Measurements from ENCODE around the gene CCNYL1. TPM values are rescaled to one million over a fixed set of nuclear protein-coding genes. Genes with fewer than 3 reads are reported as not detected.

CCNYL1 gene
- total RNA-seq, 1 experiment from 2014 or later = 21.8 TPM

DNA sequence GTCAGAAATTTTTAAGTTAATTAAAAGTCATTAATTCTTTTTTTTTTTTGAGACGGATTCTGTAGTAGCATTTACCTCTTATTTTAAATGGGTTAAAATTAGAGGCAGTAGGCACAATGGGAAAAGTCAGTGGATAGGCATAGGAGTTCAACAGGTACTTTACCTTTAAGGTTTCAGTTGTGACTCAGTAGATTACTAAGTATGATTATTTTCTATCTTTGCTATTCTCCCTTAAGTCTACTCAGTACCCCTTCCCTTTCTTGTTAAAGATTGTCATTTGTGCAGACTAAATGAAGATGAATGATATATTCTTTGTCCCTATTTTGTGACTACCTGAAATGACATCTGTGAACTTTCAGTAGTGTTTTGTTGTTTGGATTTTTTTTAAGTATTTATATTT is 19.7 kb downstream of the CCNYL1 start:
- CTCF ChIA-PET = no interaction called here

DNA sequence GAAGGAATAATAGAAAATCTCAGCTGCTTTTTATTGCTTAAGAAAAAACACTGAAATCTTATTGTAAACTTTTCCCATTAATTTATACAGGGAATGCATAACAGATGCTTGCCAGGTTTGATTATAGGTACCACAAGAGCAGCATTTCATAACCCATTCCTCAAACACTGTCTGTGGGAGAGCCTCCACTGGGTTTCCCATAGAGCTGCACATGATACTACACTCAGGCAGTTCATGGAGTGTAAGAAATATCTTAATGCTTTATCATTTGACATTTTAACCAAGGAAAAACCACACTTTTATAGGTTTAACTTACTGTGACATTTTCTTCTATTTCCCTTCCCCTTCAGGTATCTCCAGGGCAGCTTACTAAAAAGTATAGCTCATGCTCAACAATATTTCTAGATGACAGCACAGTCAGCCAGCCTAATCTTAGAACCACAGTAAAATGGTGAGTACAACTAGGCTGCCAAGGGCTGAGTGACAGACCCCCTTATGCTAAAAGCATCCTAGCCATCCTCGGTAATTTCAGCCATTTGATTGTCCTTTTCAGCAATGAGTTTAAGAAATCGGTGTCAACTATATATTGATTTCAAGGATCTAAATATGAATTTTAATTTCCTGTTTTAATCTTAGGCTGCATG is 22.3 kb downstream of the CCNYL1 start:
- no peaks in the 10 kb centered on the region for H4K20me1 ChIP-seq (ENCODE audit: insufficient read depth)
- intact Hi-C loops (cut with micrococcal nuclease; ENCODE audit: unreplicated experiment) = loop anchor here (2.0 kb wide), 1 partner anchor 109 kb away; the partner anchor contains the start of gene METTL21A
- BruUV-seq (replicated peaks) = no TSS peak
- no peaks in the 10 kb centered on the region; the same call in 1 of the 2 replicates for H3K36me3 ChIP-seq (ENCODE audit: low read depth)
- no peak overlapping the region for H2AFZ ChIP-seq
- POLR2A ChIA-PET (ENCODE audit: unreplicated experiment) = no interaction called here
- H3K4me3 ChIP-seq = no peak overlapping the region
- no peak overlapping the region for H3K4me2 ChIP-seq
- H3K27me3 ChIP-seq (ENCODE audit: insufficient read depth, low read depth) = no peaks in the 10 kb centered on the region
- peaks cover 7% of the 10 kb centered on the region; the same call in 1 of the 2 replicates for H3F3A ChIP-seq (ENCODE audit: insufficient read depth, low read depth)
- no peak for TF ChIP-seq EZH2 (IDR thresholded peaks at IDR 0.05; ENCODE audit: low read depth)
- TF ChIP-seq, protein P1, sequence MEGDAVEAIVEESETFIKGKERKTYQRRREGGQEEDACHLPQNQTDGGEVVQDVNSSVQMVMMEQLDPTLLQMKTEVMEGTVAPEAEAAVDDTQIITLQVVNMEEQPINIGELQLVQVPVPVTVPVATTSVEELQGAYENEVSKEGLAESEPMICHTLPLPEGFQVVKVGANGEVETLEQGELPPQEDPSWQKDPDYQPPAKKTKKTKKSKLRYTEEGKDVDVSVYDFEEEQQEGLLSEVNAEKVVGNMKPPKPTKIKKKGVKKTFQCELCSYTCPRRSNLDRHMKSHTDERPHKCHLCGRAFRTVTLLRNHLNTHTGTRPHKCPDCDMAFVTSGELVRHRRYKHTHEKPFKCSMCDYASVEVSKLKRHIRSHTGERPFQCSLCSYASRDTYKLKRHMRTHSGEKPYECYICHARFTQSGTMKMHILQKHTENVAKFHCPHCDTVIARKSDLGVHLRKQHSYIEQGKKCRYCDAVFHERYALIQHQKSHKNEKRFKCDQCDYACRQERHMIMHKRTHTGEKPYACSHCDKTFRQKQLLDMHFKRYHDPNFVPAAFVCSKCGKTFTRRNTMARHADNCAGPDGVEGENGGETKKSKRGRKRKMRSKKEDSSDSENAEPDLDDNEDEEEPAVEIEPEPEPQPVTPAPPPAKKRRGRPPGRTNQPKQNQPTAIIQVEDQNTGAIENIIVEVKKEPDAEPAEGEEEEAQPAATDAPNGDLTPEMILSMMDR (conservative IDR thresholded peaks at IDR 0.05) = no peak
- CTCF ChIA-PET = interaction anchor here (1.4 kb wide), 1 partner anchor 108 kb away, joined by 4 read pairs; the partner anchor contains the start of gene METTL21A
- no peaks in the 10 kb centered on the region for H3K9me3 ChIP-seq (ENCODE audit: insufficient read depth, low read depth)
- 0 out of 2 replicates have a peak, but pooled peaks cover 3% of the 10 kb centered on the region for H3K79me2 ChIP-seq (ENCODE audit: low read depth)
- no peaks in the 10 kb centered on the region for H3K9me2 ChIP-seq (ENCODE audit: insufficient read depth)
- H3K27ac ChIP-seq = no peak overlapping the region
- DNase-seq = no peak
- no peaks in the 10 kb centered on the region for H3K4me1 ChIP-seq (replicated peaks; ENCODE audit: insufficient read depth)

More for the DNA sequence above, 19.7 kb downstream of the CCNYL1 start:
- Histone ChIP-seq H3K4me2 (no peak overlapping the region), H3K9me2 (ENCODE audit: insufficient read depth) (no peaks in the 10 kb centered on the region), H3K4me3 (no peak overlapping the region), H2AFZ (no peak overlapping the region), H3K27me3 (ENCODE audit: insufficient read depth, low read depth) (no peaks in the 10 kb centered on the region), H3K79me2 (ENCODE audit: low read depth) (peaks cover 9% of the 10 kb centered on the region; the same call in 1 of the 2 replicates), H3K36me3 (ENCODE audit: low read depth) (no peaks in the 10 kb centered on the region; the same call in 1 of the 2 replicates), H3F3A (ENCODE audit: insufficient read depth, low read depth) (peaks cover 10% of the 10 kb centered on the region; the same call in 1 of the 2 replicates), H4K20me1 (ENCODE audit: insufficient read depth) (no peaks in the 10 kb centered on the region), H3K4me1 (replicated peaks; ENCODE audit: insufficient read depth) (peaks cover 14% of the 10 kb centered on the region), H3K27ac (no peak overlapping the region), H3K9me3 (ENCODE audit: insufficient read depth, low read depth) (no peaks in the 10 kb centered on the region)
- BruUV-seq (replicated peaks) = no TSS peak
- POLR2A ChIA-PET (ENCODE audit: unreplicated experiment) = no interaction called here
- intact Hi-C loops (cut with micrococcal nuclease; ENCODE audit: unreplicated experiment) = no loop called here
- TF ChIP-seq, protein P1 (conservative IDR thresholded peaks at IDR 0.05) = no peak
- TF ChIP-seq EZH2 (IDR thresholded peaks at IDR 0.05; ENCODE audit: low read depth) = no peak
- no peak for DNase-seq

DNA sequence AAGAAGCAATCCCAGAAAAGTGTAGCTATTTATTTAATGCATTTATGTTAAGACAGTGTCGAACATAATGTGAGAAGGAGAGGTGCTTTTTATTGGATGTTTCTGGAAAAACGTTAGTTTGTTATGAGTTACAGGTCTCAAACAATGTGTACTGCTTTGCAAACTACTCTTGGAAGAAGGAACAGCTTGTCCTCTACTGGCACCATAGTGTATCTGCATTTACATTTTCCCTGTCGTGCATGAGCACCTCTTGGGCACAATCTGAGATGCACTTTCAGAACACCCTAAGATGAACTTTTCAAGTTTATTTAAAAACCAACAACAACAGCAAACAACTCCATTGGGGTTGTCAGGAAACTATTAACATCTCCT is 22.8 kb downstream of the CCNYL1 start:
- Histone ChIP-seq H3K4me1 (replicated peaks; ENCODE audit: insufficient read depth) (no peaks in the 10 kb centered on the region), H3K36me3 (ENCODE audit: low read depth) (no peaks in the 10 kb centered on the region; the same call in 1 of the 2 replicates), H3F3A (ENCODE audit: insufficient read depth, low read depth) (peaks cover 7% of the 10 kb centered on the region; the same call in 1 of the 2 replicates), H3K27me3 (ENCODE audit: insufficient read depth, low read depth) (no peaks in the 10 kb centered on the region), H3K4me2 (no peak overlapping the region), H3K79me2 (ENCODE audit: low read depth) (0 out of 2 replicates have a peak, but pooled peaks cover 3% of the 10 kb centered on the region), H3K9me2 (ENCODE audit: insufficient read depth) (no peaks in the 10 kb centered on the region), H3K27ac (no peak overlapping the region), H3K9me3 (ENCODE audit: insufficient read depth, low read depth) (no peaks in the 10 kb centered on the region), H2AFZ (no peak overlapping the region), H3K4me3 (no peak overlapping the region), H4K20me1 (ENCODE audit: insufficient read depth) (no peaks in the 10 kb centered on the region)
- TF ChIP-seq EZH2 (IDR thresholded peaks at IDR 0.05; ENCODE audit: low read depth) = no peak
- TF ChIP-seq, protein P1 (conservative IDR thresholded peaks at IDR 0.05) = peak; percentile 63
- peak in 1 of 2 experiments; percentile 38 for DNase-seq
- ChIA-PET POLR2A (ENCODE audit: unreplicated experiment) (interaction anchor here (0.6 kb wide), 1 partner anchor 254 kb away, joined by 3 read pairs; no protein-coding TSS in a partner anchor), CTCF (interaction anchor here (1.4 kb wide), 1 partner anchor 109 kb away, joined by 4 read pairs; the partner anchor contains the start of gene METTL21A)
- intact Hi-C loops (cut with micrococcal nuclease; ENCODE audit: unreplicated experiment) = loop anchor here (2.0 kb wide), 1 partner anchor 109 kb away; the partner anchor contains the start of gene METTL21A
- no TSS peak for BruUV-seq (replicated peaks)

All from PC-9 (cell line).